IMR-90 (cell line): ENCODE measurements around the gene SLC35F3. TPM values are rescaled to one million over a fixed set of nuclear protein-coding genes. Genes with fewer than 3 reads are reported as not detected.

Source experiments
- ATAC-seq: fragments of 200-7000 bp; cut with Tn5 transposase; 2 replicates; pipeline ENCODE4 v1.9.1; 2020; ENCODE audit warnings: low read depth, mild to moderate bottlenecking, moderate library complexity
- BruUV-seq: library from RNA; stranded (reverse); fragments of 400-500 nt; replicated peaks from 2 replicates; lab custom pipeline; 2021; lab: Mats Ljungman, UMichigan
- CTCF ChIA-PET: fragments of 300-600 bp; formaldehyde crosslinking; extraction: SDS; loops from one replicate; lab custom pipeline; 2021; ENCODE audit warnings: antibody characterized with exemption; lab: Yijun Ruan, JAX
- POLR2A ChIA-PET: fragments of 300-600 bp; sonication (Branson Sonifier 250); formaldehyde crosslinking; loops from one replicate; lab custom pipeline; 2022; ENCODE audit warnings: antibody characterized with exemption; ENCODE audit not compliant: unreplicated experiment; lab: Charles Lee
- DNase-seq: peaks from one replicate; pipeline ENCODE4 v3.0.0; 2013
- H2AFZ ChIP-seq: replicated peaks from 2 replicates; pipeline ENCODE3; 2013; ENCODE audit warnings: low read length, mild to moderate bottlenecking; ENCODE audit not compliant: poor library complexity
- H2AK5ac ChIP-seq: 2 replicates; pipeline ENCODE4 v1.6.1; 2013; ENCODE audit warnings: low read depth, low read length, inconsistent platforms
- H2AK9ac ChIP-seq: replicated peaks from 2 replicates; pipeline ENCODE3; 2013; ENCODE audit warnings: mild to moderate bottlenecking, low read depth, low read length, moderate library complexity; ENCODE audit not compliant: poor library complexity
- H2BK120ac ChIP-seq: 2 replicates; pipeline ENCODE4 v1.6.1; 2013; ENCODE audit warnings: low read depth, low read length, inconsistent platforms
- H2BK15ac ChIP-seq: 3 replicates; pipeline ENCODE4 v1.6.1; 2013; ENCODE audit warnings: low read depth, low read length, inconsistent platforms
- H2BK20ac ChIP-seq: 2 replicates; pipeline ENCODE4 v1.6.1; 2013; ENCODE audit warnings: low read depth, mild to moderate bottlenecking, inconsistent platforms, low read length, moderate library complexity
- H2BK5ac ChIP-seq: 2 replicates; pipeline ENCODE4 v1.6.1; 2013; ENCODE audit warnings: mild to moderate bottlenecking, low read depth, low read length, inconsistent platforms; ENCODE audit not compliant: poor library complexity, severe bottlenecking
- H3K14ac ChIP-seq: replicated peaks from 2 replicates; pipeline ENCODE4 v1.6.1; 2013; ENCODE audit warnings: low read depth, low read length, inconsistent platforms
- H3K18ac ChIP-seq: 2 replicates; pipeline ENCODE4 v1.6.1; 2013; ENCODE audit warnings: low read depth, low read length, control low read depth
- H3K23ac ChIP-seq: 2 replicates; pipeline ENCODE4 v1.6.1; 2013; ENCODE audit warnings: low read depth, low read length, inconsistent platforms
- H3K27ac ChIP-seq: 2 replicates; pipeline ENCODE4 v1.5.1; 2013; ENCODE audit warnings: mild to moderate bottlenecking, control low read depth, low read length; ENCODE audit not compliant: insufficient read depth
- H3K27me3 ChIP-seq: 2 replicates; pipeline ENCODE4 v1.6.1; 2013; ENCODE audit warnings: low read length; ENCODE audit not compliant: control insufficient read depth, insufficient read depth
- H3K36me3 ChIP-seq: 2 replicates; pipeline ENCODE4 v1.6.1; 2013; ENCODE audit warnings: low read length, mixed read lengths; ENCODE audit not compliant: control insufficient read depth, insufficient read depth
- H3K4ac ChIP-seq: 2 replicates; pipeline ENCODE4 v1.6.1; 2013; ENCODE audit warnings: low read depth, low read length, inconsistent platforms
- H3K4me1 ChIP-seq: 2 replicates; pipeline ENCODE4 v1.6.1; 2013; ENCODE audit warnings: low read length, mixed read lengths; ENCODE audit not compliant: control insufficient read depth, insufficient read depth
- H3K4me2 ChIP-seq: 2 replicates; pipeline ENCODE4 v1.6.1; 2013; ENCODE audit warnings: low read depth, mild to moderate bottlenecking, control low read depth, low read length, moderate library complexity
- H3K4me3 ChIP-seq: 2 replicates; pipeline ENCODE4 v1.5.1; 2013; ENCODE audit warnings: low read depth, mild to moderate bottlenecking, control low read depth, low read length, moderate library complexity; ENCODE audit not compliant: insufficient read depth
- H3K56ac ChIP-seq: 2 replicates; pipeline ENCODE4 v1.6.1; 2013; ENCODE audit warnings: low read length, inconsistent platforms; ENCODE audit not compliant: insufficient read depth; ENCODE audit errors: extremely low read depth
- H3K79me1 ChIP-seq, 2 experiments: 2 replicates each; pipeline ENCODE4 v1.6.1; 2013; ENCODE audit warnings: low read length in 2 of 2, inconsistent platforms in 1 of 2, low read depth in 1 of 2
- H3K9ac ChIP-seq: 2 replicates; pipeline ENCODE4 v1.6.1; 2013; ENCODE audit warnings: low read depth, low read length, control low read depth
- H3K9me1 ChIP-seq: 2 replicates; pipeline ENCODE4 v1.6.1; 2013; ENCODE audit warnings: low read length, inconsistent platforms; ENCODE audit not compliant: insufficient read depth
- H3K9me3 ChIP-seq: 2 replicates; pipeline ENCODE4 v1.6.1; 2013; ENCODE audit warnings: low read length; ENCODE audit not compliant: control insufficient read depth, insufficient read depth
- H4K20me1 ChIP-seq: 2 replicates; pipeline ENCODE4 v1.6.1; 2013; ENCODE audit warnings: low read length, inconsistent platforms; ENCODE audit not compliant: insufficient read depth
- H4K5ac ChIP-seq: 2 replicates; pipeline ENCODE4 v1.6.1; 2013; ENCODE audit warnings: mild to moderate bottlenecking, low read depth, low read length, control low read depth
- H4K8ac ChIP-seq, 2 experiments: 2 replicates each; pipeline ENCODE4 v1.6.1; 2013; ENCODE audit warnings: low read depth in 2 of 2, low read length in 2 of 2, control low read depth in 1 of 2, inconsistent platforms in 1 of 2
- H4K91ac ChIP-seq: 2 replicates; pipeline ENCODE4 v1.6.1; 2013; ENCODE audit warnings: low read depth, low read length, inconsistent platforms; ENCODE audit not compliant: insufficient read depth
- BHLHE40 ChIP-seq: fragments of 150-350 bp; IDR thresholded peaks from 2 replicates; pipeline ENCODE4 v1.6.1; 2016; ENCODE audit warnings: mild to moderate bottlenecking, low read depth, low read length
- CEBPB ChIP-seq: IDR thresholded peaks from 2 replicates; pipeline ENCODE4 v1.6.1; 2012; ENCODE audit warnings: low read depth, low read length, improper control_type of control experiment
- CHD1 ChIP-seq: IDR thresholded peaks from 2 replicates; pipeline ENCODE4 v1.6.1; 2012; ENCODE audit warnings: low read depth, low read length, improper control_type of control experiment
- CTCF ChIP-seq: conservative IDR thresholded peaks from 2 replicates; pipeline ENCODE4 v1.5.1; 2012; ENCODE audit warnings: mild to moderate bottlenecking, low read depth, low read length, improper control_type of control experiment
- ELK1 ChIP-seq: fragments of 150-350 bp; IDR thresholded peaks from 2 replicates; pipeline ENCODE4 v1.6.1; 2016; ENCODE audit warnings: low read depth, mild to moderate bottlenecking, low read length, moderate library complexity, borderline replicate concordance
- FOS ChIP-seq: fragments of 150-350 bp; IDR thresholded peaks from 2 replicates; pipeline ENCODE4 v1.6.1; 2016; ENCODE audit warnings: low read depth, low read length
- MAFK ChIP-seq: IDR thresholded peaks from 2 replicates; pipeline ENCODE4 v1.6.1; 2012; ENCODE audit warnings: low read depth, low read length, improper control_type of control experiment
- MAZ ChIP-seq: IDR thresholded peaks from 2 replicates; pipeline ENCODE4 v1.6.1; 2012; ENCODE audit warnings: low read depth, mild to moderate bottlenecking, low read length, improper control_type of control experiment, moderate library complexity, borderline replicate concordance
- MXI1 ChIP-seq: IDR thresholded peaks from 2 replicates; pipeline ENCODE4 v1.6.1; 2012; ENCODE audit warnings: low read depth, mild to moderate bottlenecking, low read length, moderate library complexity, borderline replicate concordance
- NFE2L2 ChIP-seq: fragments of 150-350 bp; IDR thresholded peaks from 2 replicates; pipeline ENCODE4 v1.6.1; 2016; ENCODE audit warnings: low read depth, mild to moderate bottlenecking, low read length
- POLR2A ChIP-seq: IDR thresholded peaks from 2 replicates; pipeline ENCODE4 v1.6.1; 2012; ENCODE audit warnings: mild to moderate bottlenecking, low read depth, low read length
- RAD21 ChIP-seq: IDR thresholded peaks from 2 replicates; pipeline ENCODE4 v1.6.1; 2012; ENCODE audit warnings: low read length, improper control_type of control experiment
- RCOR1 ChIP-seq: IDR thresholded peaks from 2 replicates; pipeline ENCODE4 v1.6.1; 2012; ENCODE audit warnings: mild to moderate bottlenecking, low read length, improper control_type of control experiment; ENCODE audit not compliant: insufficient replicate concordance
- RFX5 ChIP-seq: IDR thresholded peaks from 2 replicates; pipeline ENCODE4 v1.8.0; 2012; ENCODE audit warnings: low read depth, mild to moderate bottlenecking, low read length, moderate library complexity
- SMC3 ChIP-seq: fragments of 150-350 bp; IDR thresholded peaks from 2 replicates; pipeline ENCODE4 v1.6.1; 2016; ENCODE audit warnings: low read depth, mild to moderate bottlenecking, antibody characterized with exemption, low read length, moderate library complexity
- USF2 ChIP-seq: fragments of 150-350 bp; IDR thresholded peaks from 2 replicates; pipeline ENCODE4 v1.6.1; 2017; ENCODE audit warnings: mild to moderate bottlenecking, antibody characterized with exemption, low read length, low read depth
- WGBS, 2 experiments: methylation state at CpG; one replicate each; pipeline versions ENCODE4 v1.1.5 to v1.1.7; 2013; ENCODE audit warnings: missing lambda C conversion rate in 2 of 2; ENCODE audit not compliant: insufficient read length in 1 of 2; ENCODE audit errors: extremely low coverage in 2 of 2; 5-methylcytosine and 5-hydroxymethylcytosine counted together
- dilution Hi-C: fragments of 300-500 bp; cut with HindIII; formaldehyde crosslinking; loops from one replicate; pipeline ENCODE4 v1.14.3; 2018; ENCODE audit warnings: low sequenced_read_pairs; ENCODE audit not compliant: unreplicated experiment
- in situ Hi-C: fragments of 300-500 bp; cut with MboI; formaldehyde crosslinking; loops from 3 replicates; pipeline ENCODE4 v1.14.3; 2019; ENCODE audit warnings: low sequenced_read_pairs, inconsistent platforms, mixed read lengths
- intact Hi-C: fragments of 100-400 bp; cut with micrococcal nuclease; formaldehyde crosslinking; loops from 2 replicates; pipeline ENCODE4 v1.10.0; 2022
- polyA plus RNA-seq, 3 experiments: library from polyadenylated mRNA; depleted of rRNA; stranded (reverse); fragments of >200 nt; gene quantifications; 2 replicates each; pipeline ENCODE4 v1.2.3, GENCODE V29; 2012; ENCODE audit warnings: low replicate concordance in 1 of 3
- total RNA-seq: library from RNA; depleted of rRNA; stranded (reverse); fragments of >200 nt; gene quantifications from 2 replicates; pipeline ENCODE4 v1.2.3, GENCODE V29; 2012

SLC35F3 gene
- total and polyA plus RNA-seq, 2 of the 4 experiments (the other 2 are of a cell fraction): under 0.01 to 0.17 TPM

- Histone ChIP-seq H4K91ac (no peak overlapping the region), H3K27me3 (no peaks in the 10 kb centered on the region), H3K4me2 (no peak overlapping the region), H2BK120ac (no peak overlapping the region), H4K5ac (no peak overlapping the region), H3K79me1 (no peaks in the 10 kb centered on the region), H3K14ac (no peak overlapping the region), H3K4me1 (no peaks in the 10 kb centered on the region), H3K18ac (no peak overlapping the region), H3K36me3 (no peaks in the 10 kb centered on the region), H3K27ac (no peak overlapping the region), H4K20me1 (no peaks in the 10 kb centered on the region), H2BK15ac (no peak overlapping the region), H4K8ac (no peak overlapping the region), H3K23ac (no peak overlapping the region), H3K9ac (no peak overlapping the region), H2BK20ac (no peak overlapping the region), H2AFZ (no peak overlapping the region), H3K56ac (no peak overlapping the region), H3K9me3 (no peaks in the 10 kb centered on the region), H2AK9ac (no peak overlapping the region), H2AK5ac (no peak overlapping the region), H2BK5ac (no peak overlapping the region), H3K9me1 (no peaks in the 10 kb centered on the region), H3K4me3 (no peak overlapping the region), H3K4ac (no peak overlapping the region)
- TF ChIP-seq CHD1 (no peak), RCOR1 (no peak), POLR2A (no peak), CEBPB (no peak), MAZ (no peak), BHLHE40 (no peak), NFE2L2 (no peak), RAD21 (no peak), CTCF (no peak), USF2 (no peak), ELK1 (no peak), SMC3 (no peak), FOS (no peak), RFX5 (no peak), MXI1 (no peak), MAFK (no peak)
- ChIA-PET CTCF (no interaction called here), POLR2A (no interaction called here)
- dilution Hi-C loops: no loop called here
- in situ Hi-C loops: no loop called here
- no peak for DNase-seq
- ATAC-seq: no peak
- no TSS peak for BruUV-seq
- intact Hi-C loops: no loop called here
- 60% methylated on average over 1 of the region's 7 CpGs; no CpG with 5 or more reads in 1 of the 2 experiments for WGBS, 2 experiments
Measured at GRCh38 chr1:234170622-234171021, 266.1 kb downstream of the SLC35F3 start.
